Measurements from ENCODE around the gene LPP. TPM values are rescaled to one million over a fixed set of nuclear protein-coding genes. Genes with fewer than 3 reads are reported as not detected.
"Not testable (repeated sequence)": the region's sequence is repeated elsewhere in the genome, so short reads cannot be mapped to it uniquely, and the experiment has no call there.

Gene LPP
- total and polyA plus RNA-seq, 9 of the 15 experiments (the other 6 are each of a cell fraction or from before 2014, with no cell fraction given), result 0.07 to 0.18 TPM; not detected in 7

DNA sequence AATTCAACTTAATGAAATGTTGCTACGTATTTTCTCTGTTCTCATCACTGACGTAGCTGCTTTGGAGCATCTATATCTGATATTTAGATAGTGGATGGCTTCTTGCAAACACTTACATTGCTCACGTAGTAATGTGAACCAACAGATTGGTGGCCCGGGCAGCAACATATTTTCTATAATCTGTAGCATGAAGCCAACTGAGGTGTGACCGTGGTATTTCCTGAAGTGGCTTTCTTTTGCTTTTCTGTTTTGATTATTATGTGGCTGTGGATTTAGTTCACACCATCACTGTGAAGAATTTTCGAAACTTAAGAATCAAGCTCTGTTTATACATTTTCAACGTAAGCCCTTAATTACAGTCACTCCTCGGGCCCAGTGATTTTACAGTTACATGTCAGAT is 288.5 kb downstream of the LPP start (continued):
- TF ChIP-seq, protein P1, sequence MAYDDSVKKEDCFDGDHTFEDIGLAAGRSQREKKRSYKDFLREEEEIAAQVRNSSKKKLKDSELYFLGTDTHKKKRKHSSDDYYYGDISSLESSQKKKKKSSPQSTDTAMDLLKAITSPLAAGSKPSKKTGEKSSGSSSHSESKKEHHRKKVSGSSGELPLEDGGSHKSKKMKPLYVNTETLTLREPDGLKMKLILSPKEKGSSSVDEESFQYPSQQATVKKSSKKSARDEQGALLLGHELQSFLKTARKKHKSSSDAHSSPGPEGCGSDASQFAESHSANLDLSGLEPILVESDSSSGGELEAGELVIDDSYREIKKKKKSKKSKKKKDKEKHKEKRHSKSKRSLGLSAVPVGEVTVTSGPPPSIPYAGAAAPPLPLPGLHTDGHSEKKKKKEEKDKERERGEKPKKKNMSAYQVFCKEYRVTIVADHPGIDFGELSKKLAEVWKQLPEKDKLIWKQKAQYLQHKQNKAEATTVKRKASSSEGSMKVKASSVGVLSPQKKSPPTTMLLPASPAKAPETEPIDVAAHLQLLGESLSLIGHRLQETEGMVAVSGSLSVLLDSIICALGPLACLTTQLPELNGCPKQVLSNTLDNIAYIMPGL (CRISPR knock-in tag; IDR thresholded peaks at IDR 0.05), result no peak
- TF ChIP-seq, protein P2, sequence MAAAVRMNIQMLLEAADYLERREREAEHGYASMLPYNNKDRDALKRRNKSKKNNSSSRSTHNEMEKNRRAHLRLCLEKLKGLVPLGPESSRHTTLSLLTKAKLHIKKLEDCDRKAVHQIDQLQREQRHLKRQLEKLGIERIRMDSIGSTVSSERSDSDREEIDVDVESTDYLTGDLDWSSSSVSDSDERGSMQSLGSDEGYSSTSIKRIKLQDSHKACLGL (CRISPR knock-in tag; IDR thresholded peaks at IDR 0.05; ENCODE audit: borderline replicate concordance, poor library complexity, severe bottlenecking), result no peak

DNA sequence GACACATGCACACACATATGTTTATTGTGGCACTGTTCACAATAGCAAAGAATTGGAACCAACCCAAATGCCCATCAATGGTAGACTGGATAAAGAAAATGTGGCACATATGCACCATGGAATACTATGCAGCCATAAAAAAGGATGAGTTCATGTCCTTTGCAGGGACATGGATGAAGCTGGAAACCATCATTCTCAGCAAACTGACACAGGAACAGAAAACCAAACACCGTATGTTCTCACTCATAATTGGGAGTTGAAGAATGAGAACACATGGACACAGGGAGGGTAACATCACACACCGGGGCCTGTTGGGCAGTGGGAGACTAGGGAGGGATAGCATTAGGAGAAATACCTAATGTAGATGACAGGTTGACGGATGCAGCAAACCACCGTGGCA is 291.2 kb downstream of the LPP start:
- H3K9me1 ChIP-seq (ENCODE audit: control insufficient read depth, insufficient read depth, low read length); H3K4me1 ChIP-seq (replicated peaks in 1 of 2; ENCODE audit: control insufficient read depth in 2 of 2, insufficient read depth in 2 of 2, low read length in 2 of 2); H3K79me2 ChIP-seq (ENCODE audit: control insufficient read depth, insufficient read depth, low read length); H3K27me3 ChIP-seq (ENCODE audit: control insufficient read depth in 2 of 2, insufficient read depth in 2 of 2, low read length in 2 of 2); H2AFZ ChIP-seq (ENCODE audit: low read depth, low read length); POLR2A ChIA-PET; BruUV-seq (replicated peaks); H3K4me3 ChIP-seq; H4K20me1 ChIP-seq (replicated peaks; ENCODE audit: control insufficient read depth, insufficient read depth, low read length); H3K9ac ChIP-seq (ENCODE audit: insufficient read depth in 1 of 2, low read depth in 2 of 2, low read length in 2 of 2); H3K36me3 ChIP-seq (ENCODE audit: control insufficient read depth, insufficient read depth, low read length); in situ Hi-C loops (cut with MboI); DNase-seq (ENCODE audit: extremely low read depth in 1 of 4, low spot score in 3 of 4); H3K4me2 ChIP-seq (ENCODE audit: insufficient read depth, low read length); CTCF ChIA-PET (ENCODE audit: low intra/inter-chr PET ratio); FAIRE-seq; H3K9me3 ChIP-seq (replicated peaks; ENCODE audit: control insufficient read depth, insufficient read depth, low read depth, low read length); intact Hi-C loops (cut with micrococcal nuclease); ATAC-seq; H3K27ac ChIP-seq (ENCODE audit: extremely low read depth, low read depth, low read length): not testable (repeated sequence)
- 2% methylated on average over 4 of the region's 4 CpGs for WGBS (ENCODE audit: insufficient coverage, low coverage, missing lambda C conversion rate)

All from K562 (cell line).